Fibroblast of lung (primary cell): ENCODE data around the gene LCORL. TPM values are rescaled to one million over a fixed set of nuclear protein-coding genes. Genes with fewer than 3 reads are reported as not detected.

Source experiments
- DNase-seq, 2 donors: peaks; one replicate each; pipeline versions ENCODE4 v3.0.0 to v3.0.0-alpha.2; 2010; ENCODE audit warnings: low read depth in 2 of 2
- H2AFZ ChIP-seq: 2 replicates; pipeline ENCODE4 v1.5.1; 2012; ENCODE audit warnings: low read length, control low read depth, inconsistent platforms
- H3K27ac ChIP-seq: 2 replicates; pipeline ENCODE4 v1.5.1; 2011; ENCODE audit warnings: low read length, control low read depth; ENCODE audit not compliant: insufficient read depth
- H3K27me3 ChIP-seq: 2 replicates; pipeline ENCODE4 v1.5.1; 2011; ENCODE audit warnings: mild to moderate bottlenecking, low read length; ENCODE audit not compliant: control insufficient read depth, insufficient read depth
- H3K36me3 ChIP-seq: 2 replicates; pipeline ENCODE4 v1.5.1; 2011; ENCODE audit warnings: low read length; ENCODE audit not compliant: control insufficient read depth, insufficient read depth
- H3K4me1 ChIP-seq: 2 replicates; pipeline ENCODE4 v1.5.1; 2011; ENCODE audit warnings: low read length; ENCODE audit not compliant: control insufficient read depth, insufficient read depth; ENCODE audit errors: extremely low read depth
- H3K4me2 ChIP-seq: 2 replicates; pipeline ENCODE4 v1.5.1; 2011; ENCODE audit warnings: low read length, control low read depth; ENCODE audit not compliant: insufficient read depth; ENCODE audit errors: extremely low read depth
- H3K4me3 ChIP-seq, 4 experiments: fragments of 200-600 bp in 1 of 4; sonication (generic) in 1 of 4; replicated peaks in 1 of 4; 2 replicates each; pipeline ENCODE4 v1.5.1; 2011 to 2016; ENCODE audit warnings: low read length in 4 of 4, low read depth in 3 of 4, mild to moderate bottlenecking in 3 of 4, control low read depth in 2 of 4, inconsistent platforms in 1 of 4, mixed read lengths in 1 of 4; ENCODE audit not compliant: insufficient read depth in 1 of 4; ENCODE audit errors: control extremely low read depth in 1 of 4
- H3K79me2 ChIP-seq: 2 replicates; pipeline ENCODE4 v1.5.1; 2012; ENCODE audit warnings: mild to moderate bottlenecking, low read length, inconsistent platforms; ENCODE audit not compliant: control insufficient read depth, insufficient read depth
- H3K9ac ChIP-seq: 2 replicates; pipeline ENCODE4 v1.5.1; 2011; ENCODE audit warnings: mild to moderate bottlenecking, low read length, control low read depth; ENCODE audit not compliant: insufficient read depth
- H3K9me3 ChIP-seq: 2 replicates; pipeline ENCODE4 v1.5.1; 2012; ENCODE audit warnings: low read depth, low read length; ENCODE audit not compliant: control insufficient read depth, insufficient read depth
- H4K20me1 ChIP-seq: 2 replicates; pipeline ENCODE4 v1.5.1; 2011; ENCODE audit warnings: low read length; ENCODE audit not compliant: control insufficient read depth, insufficient read depth; ENCODE audit errors: extremely low read depth
- CTCF ChIP-seq, 2 donors: IDR thresholded peaks in 1 of 2; conservative IDR thresholded peaks in 1 of 2; 1 replicate in 1 of 2; 2 replicates in 1 of 2; pipeline ENCODE4 v1.5.1; 2011 to 2012; ENCODE audit warnings: low read length in 2 of 2, control low read depth in 1 of 2, inconsistent platforms in 1 of 2, low read depth in 1 of 2, mild to moderate bottlenecking in 1 of 2
- EZH2 ChIP-seq: IDR thresholded peaks from 2 replicates; pipeline ENCODE4 v1.5.1; 2012; ENCODE audit warnings: low read length, control low read depth, mild to moderate bottlenecking; ENCODE audit errors: missing control alignments
- polyA plus RNA-seq, 2 donors: library from polyadenylated mRNA; depleted of rRNA in 1 of 2; stranded (reverse) in 1 of 2; unstranded in 1 of 2; fragments of >200 nt; gene quantifications; 2 replicates each; pipeline ENCODE4 v1.2.1, GENCODE V29; 2011 to 2012; ENCODE audit warnings: missing spikeins in 1 of 2
- total RNA-seq: library from RNA; depleted of rRNA; stranded (reverse); fragments of >200 nt; gene quantifications from 2 replicates; pipeline ENCODE4 v1.2.1, GENCODE V29; 2014

LCORL gene
- total and polyA plus RNA-seq, 2 donors (not counting 1 experiment from before 2014, with no cell fraction given) = 8.5 to 13.5 TPM

- H4K20me1 ChIP-seq = no peaks in the 10 kb centered on the region
- no peak overlapping the region for H3K4me3 ChIP-seq
- H3K9ac ChIP-seq = no peak overlapping the region
- H3K27me3 ChIP-seq = no peaks in the 10 kb centered on the region
- no peak overlapping the region for H3K4me2 ChIP-seq
- peaks cover 30% of the 10 kb centered on the region for H3K79me2 ChIP-seq
- no peaks in the 10 kb centered on the region for H3K9me3 ChIP-seq
- no peaks in the 10 kb centered on the region for H3K4me1 ChIP-seq
- no peaks in the 10 kb centered on the region for H3K36me3 ChIP-seq
- H2AFZ ChIP-seq = no peak overlapping the region
- DNase-seq = no peak
- TF ChIP-seq CTCF (conservative IDR thresholded peaks at IDR 0.05 in 1 of 2, IDR thresholded peaks at IDR 0.05 in 1 of 2; ENCODE audit: low read depth in 1 of 2, low read length in 2 of 2) (no peak), EZH2 (no peak)
- H3K27ac ChIP-seq = no peak overlapping the region
Measured at GRCh38 chr4:17997129-17997528, 24.4 kb downstream of the LCORL start.

GRCh38 chr4:17995165-17995564 is 26.4 kb downstream of the LCORL start:
- no peak for TF ChIP-seq CTCF (conservative IDR thresholded peaks at IDR 0.05 in 1 of 2, IDR thresholded peaks at IDR 0.05 in 1 of 2; ENCODE audit: low read depth in 1 of 2, low read length in 2 of 2)
- no peak for TF ChIP-seq EZH2
- no peak for DNase-seq
- Histone ChIP-seq H3K79me2 (peaks cover 28% of the 10 kb centered on the region), H3K27me3 (no peaks in the 10 kb centered on the region), H2AFZ (no peak overlapping the region), H3K9me3 (no peaks in the 10 kb centered on the region), H3K27ac (no peak overlapping the region), H3K4me1 (no peaks in the 10 kb centered on the region), H3K4me3 (no peak overlapping the region), H3K36me3 (no peaks in the 10 kb centered on the region), H3K4me2 (no peak overlapping the region), H3K9ac (no peak overlapping the region), H4K20me1 (no peaks in the 10 kb centered on the region)

GRCh38 chr4:17985832-17986231 is 35.7 kb downstream of the LCORL start:
- peaks cover 5% of the 10 kb centered on the region for H3K79me2 ChIP-seq
- no peaks in the 10 kb centered on the region for H3K4me1 ChIP-seq
- H3K27me3 ChIP-seq = no peaks in the 10 kb centered on the region
- H3K9ac ChIP-seq = no peak overlapping the region
- H3K9me3 ChIP-seq = no peaks in the 10 kb centered on the region
- TF ChIP-seq EZH2 = no peak
- TF ChIP-seq CTCF (conservative IDR thresholded peaks at IDR 0.05 in 1 of 2, IDR thresholded peaks at IDR 0.05 in 1 of 2; ENCODE audit: low read depth in 1 of 2, low read length in 2 of 2) = no peak
- H3K36me3 ChIP-seq = no peaks in the 10 kb centered on the region
- no peaks in the 10 kb centered on the region for H4K20me1 ChIP-seq
- no peak overlapping the region for H3K27ac ChIP-seq
- no peak for DNase-seq
- H2AFZ ChIP-seq = no peak overlapping the region
- no peak overlapping the region for H3K4me3 ChIP-seq
- H3K4me2 ChIP-seq = no peak overlapping the region
